Endodermal cell (in vitro differentiated cells): ENCODE measurements around the gene ACTMAP. TPM values are rescaled to one million over a fixed set of nuclear protein-coding genes. Genes with fewer than 3 reads are reported as not detected.
A peak's percentile ranks its signal among the peaks of the same experiment; 100 is the strongest.

Source experiments
- DNase-seq: peaks from one replicate; pipeline ENCODE4 v3.0.0-alpha.2; 2017
- H3K27ac ChIP-seq: 2 replicates; pipeline ENCODE4 v1.5.1; 2013; ENCODE audit warnings: mild to moderate bottlenecking, low read depth, low read length, moderate library complexity
- H3K27me3 ChIP-seq: 2 replicates; pipeline ENCODE4 v1.6.1; 2013; ENCODE audit warnings: mild to moderate bottlenecking, low read length, moderate library complexity; ENCODE audit not compliant: insufficient read depth, control insufficient read depth, poor library complexity, severe bottlenecking
- H3K36me3 ChIP-seq: 2 replicates; pipeline ENCODE4 v1.7.0; 2013; ENCODE audit warnings: mild to moderate bottlenecking, low read length, moderate library complexity; ENCODE audit not compliant: control insufficient read depth, insufficient read depth
- H3K4me1 ChIP-seq: one replicate; pipeline ENCODE4 v1.7.0; 2013; ENCODE audit warnings: low read length; ENCODE audit not compliant: control insufficient read depth, insufficient read depth
- H3K4me3 ChIP-seq: 2 replicates; pipeline ENCODE4 v1.5.1; 2013; ENCODE audit warnings: mild to moderate bottlenecking, low read length, moderate library complexity
- H3K9ac ChIP-seq: 2 replicates; pipeline ENCODE4 v1.6.1; 2013; ENCODE audit warnings: mild to moderate bottlenecking, low read length, moderate library complexity; ENCODE audit not compliant: poor library complexity, severe bottlenecking; ENCODE audit errors: extremely low read depth
- H3K9me3 ChIP-seq: 2 replicates; pipeline ENCODE4 v1.6.1; 2013; ENCODE audit warnings: mild to moderate bottlenecking, low read length, moderate library complexity; ENCODE audit not compliant: control insufficient read depth
- H3K27ac Mint-ChIP-seq: 2 replicates; pipeline ENCODE4 v1.8.0; 2020; ENCODE audit warnings: mixed read lengths
- H3K27me3 Mint-ChIP-seq: 2 replicates; pipeline ENCODE4 v1.8.0; 2021; ENCODE audit warnings: mild to moderate bottlenecking, mixed read lengths; ENCODE audit not compliant: insufficient read depth
- H3K36me3 Mint-ChIP-seq: 2 replicates; pipeline ENCODE4 v1.8.0; 2020; ENCODE audit warnings: low read depth, mixed read lengths
- H3K4me1 Mint-ChIP-seq: 2 replicates; pipeline ENCODE4 v1.8.0; 2020; ENCODE audit warnings: mixed read lengths
- H3K4me3 Mint-ChIP-seq: 2 replicates; pipeline ENCODE4 v1.8.0; 2020; ENCODE audit warnings: mild to moderate bottlenecking, moderate library complexity, mixed read lengths
- H3K9me3 Mint-ChIP-seq: 2 replicates; pipeline ENCODE4 v1.8.0; 2020; ENCODE audit warnings: mild to moderate bottlenecking, mixed read lengths
- CTCF ChIP-seq: fragments of 200-600 bp; sonication (generic); conservative IDR thresholded peaks from 2 replicates; pipeline ENCODE4 v1.5.0; 2021; ENCODE audit warnings: antibody characterized with exemption, mild to moderate bottlenecking
- WGBS, 2 experiments: methylation state at CpG; one replicate each; pipeline versions ENCODE4 v1.1.5 to v1.1.7; 2013; ENCODE audit warnings: missing lambda C conversion rate in 2 of 2, mixed read lengths in 1 of 2; ENCODE audit not compliant: insufficient coverage in 1 of 2, insufficient read length in 1 of 2; 5-methylcytosine and 5-hydroxymethylcytosine counted together
- total RNA-seq, 2 donors: library from RNA; stranded (reverse); fragmentation: NEBNext Ultra II Directional in 1 of 2; extraction: Animal tissue kit (Norgen Biotek cat#: 25700) in 1 of 2; gene quantifications; 2 replicates in 1 of 2; 3 replicates in 1 of 2; pipeline ENCODE4 v1.2.1, GENCODE V29; 2021

The ACTMAP gene
- total RNA-seq, 2 donors from 2014 or later: 26.0 to 34.3 TPM

- H3K4me3 Mint-ChIP-seq: no peak overlapping the region
Measured at GRCh38 chr19:40780582-40780981, 30.3 kb upstream of the ACTMAP start.

GRCh38 chr19:40778706-40779284, 28.5 kb upstream of the ACTMAP start:
- no peaks in the 10 kb centered on the region for H3K27me3 ChIP-seq
- Mint-ChIP-seq H3K27ac (peak overlapping the region; percentile 100), H3K27me3 (no peaks in the 10 kb centered on the region), H3K36me3 (peaks cover 12% of the 10 kb centered on the region), H3K4me3 (peak overlapping the region; percentile 85), H3K9me3 (no peaks in the 10 kb centered on the region), H3K4me1 (peaks cover 7% of the 10 kb centered on the region)
- no peak for DNase-seq
- H3K9me3 ChIP-seq: no peaks in the 10 kb centered on the region
- H3K4me1 ChIP-seq: no peaks in the 10 kb centered on the region
- peak overlapping the region; percentile 91 for H3K4me3 ChIP-seq
- H3K9ac ChIP-seq: peak overlapping the region; percentile 22
- WGBS, 2 experiments: 5 to 13% methylated on average over 5 to 7 of the region's 7 CpGs
- peak overlapping the region; percentile 100 for H3K27ac ChIP-seq
- TF ChIP-seq CTCF: no peak
- no peaks in the 10 kb centered on the region for H3K36me3 ChIP-seq

More at GRCh38 chr19:40780582-40780981, 30.3 kb upstream of the ACTMAP start:
- Histone ChIP-seq H3K4me3 (no peak overlapping the region), H3K27ac (no peak overlapping the region), H3K9me3 (no peaks in the 10 kb centered on the region), H3K4me1 (no peaks in the 10 kb centered on the region), H3K36me3 (no peaks in the 10 kb centered on the region), H3K27me3 (no peaks in the 10 kb centered on the region), H3K9ac (no peak overlapping the region)
- Mint-ChIP-seq H3K27me3 (no peaks in the 10 kb centered on the region), H3K36me3 (peaks cover 15% of the 10 kb centered on the region), H3K9me3 (no peaks in the 10 kb centered on the region), H3K4me1 (peaks cover 7% of the 10 kb centered on the region), H3K27ac (no peak overlapping the region)
- DNase-seq: no peak
- TF ChIP-seq CTCF: no peak
- 94 to 95% methylated on average over 5 of the region's 5 CpGs for WGBS, 2 experiments

GRCh38 chr19:40777937-40778705, 27.8 kb upstream of the ACTMAP start, which contains the start of gene RAB4B:
TSS of gene RAB4B (plus strand) at chr19:40778247. CDS start at chr19:40778376, 129 bp downstream.
- WGBS, 2 experiments: 0% methylated on average over 7 to 56 of the region's 56 CpGs
- H3K27ac ChIP-seq: peak within 1 kb of the TSS; percentile 100
- no peak for TF ChIP-seq CTCF
- peak; percentile 100 for DNase-seq
- peaks cover 10% of the 10 kb centered on the region for H3K36me3 Mint-ChIP-seq
- no peaks in the 10 kb centered on the region for H3K36me3 ChIP-seq
- no peaks in the 10 kb centered on the region for H3K4me1 ChIP-seq
- H3K9me3 ChIP-seq: no peaks in the 10 kb centered on the region
- H3K27me3 Mint-ChIP-seq: no peaks in the 10 kb centered on the region
- peak within 1 kb of the TSS; percentile 100 for H3K27ac Mint-ChIP-seq
- H3K27me3 ChIP-seq: no peaks in the 10 kb centered on the region
- peak within 1 kb of the TSS; percentile 87 for H3K9ac ChIP-seq
- peak within 1 kb of the TSS; percentile 91 for H3K4me3 ChIP-seq
- H3K9me3 Mint-ChIP-seq: no peaks in the 10 kb centered on the region
- peak within 1 kb of the TSS; percentile 85 for H3K4me3 Mint-ChIP-seq
- peaks cover 7% of the 10 kb centered on the region for H3K4me1 Mint-ChIP-seq
